GM12892 (cell line): ENCODE results near the gene CDX1.

ENCODE experiments used
- DNase-seq: peaks from one replicate; pipeline ENCODE4 v3.0.0; 2011; ENCODE audit not compliant: insufficient read length
- FAIRE-seq: peaks from 2 replicates; lab custom pipeline; 2011; peaks lifted over from hg19 to GRCh38; lab: Jason Lieb, UNC
- POLR2A ChIP-seq: IDR thresholded peaks from 2 replicates; pipeline ENCODE4 v1.6.1; 2011; ENCODE audit warnings: low read depth, low read length, control low read depth
- POLR2AphosphoS5 ChIP-seq: IDR thresholded peaks from 2 replicates; pipeline ENCODE4 v1.6.1; 2011; ENCODE audit warnings: low read depth, low read length, control low read depth
- TAF1 ChIP-seq: IDR thresholded peaks from 2 replicates; pipeline ENCODE4 v1.6.1; 2011; ENCODE audit warnings: low read depth, mild to moderate bottlenecking, control low read depth, low read length, borderline replicate concordance

CDX1 gene

DNA sequence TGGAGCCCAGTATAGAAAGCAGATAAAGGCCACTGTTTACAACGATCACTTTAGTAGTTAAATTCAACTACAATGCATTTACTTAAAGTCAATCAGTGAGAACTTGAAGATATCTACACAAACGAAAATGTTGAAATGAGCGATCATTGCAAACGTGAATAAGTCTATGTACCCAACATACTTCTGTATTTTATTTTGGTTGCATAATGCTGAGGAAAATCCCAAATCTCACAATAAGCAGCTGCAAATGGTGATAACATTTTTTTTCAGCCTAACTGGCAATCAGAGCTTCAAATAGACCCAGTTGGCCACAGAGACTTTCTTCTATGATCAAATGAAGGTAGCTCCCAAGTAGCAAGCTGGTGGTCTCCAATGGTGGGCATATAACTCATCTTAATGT is 43.0 kb upstream of the CDX1 start:
- TF ChIP-seq POLR2AphosphoS5 (no peak), TAF1 (no peak), POLR2A (no peak)
- FAIRE-seq (no peak), DNase-seq (no peak)

DNA sequence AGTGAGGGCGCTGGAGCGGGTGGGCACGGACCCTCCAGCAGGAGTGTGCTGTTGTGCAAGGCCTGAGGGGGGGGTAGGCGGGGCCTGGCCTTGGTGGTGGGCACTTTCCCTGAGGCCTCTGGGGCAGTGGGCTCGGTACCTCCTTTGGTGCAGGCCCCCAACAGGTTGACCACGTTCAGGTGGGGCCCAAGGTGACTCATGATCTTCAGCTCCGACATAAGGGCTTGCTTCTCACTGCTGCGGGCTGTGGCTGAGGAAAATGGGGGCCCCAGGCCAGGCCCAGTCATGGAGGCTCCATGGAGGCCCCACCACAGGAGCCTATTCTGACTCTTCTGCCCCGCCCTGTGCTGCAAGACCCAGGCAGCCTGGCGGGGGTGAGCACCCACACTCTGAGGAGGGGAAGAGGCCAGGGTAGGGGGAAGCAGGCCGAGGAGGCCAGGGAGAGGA is 42.4 kb upstream of the CDX1 start:
- DNase-seq (no peak), FAIRE-seq (no peak)
- TF ChIP-seq POLR2A (no peak), TAF1 (no peak), POLR2AphosphoS5 (no peak)

DNA sequence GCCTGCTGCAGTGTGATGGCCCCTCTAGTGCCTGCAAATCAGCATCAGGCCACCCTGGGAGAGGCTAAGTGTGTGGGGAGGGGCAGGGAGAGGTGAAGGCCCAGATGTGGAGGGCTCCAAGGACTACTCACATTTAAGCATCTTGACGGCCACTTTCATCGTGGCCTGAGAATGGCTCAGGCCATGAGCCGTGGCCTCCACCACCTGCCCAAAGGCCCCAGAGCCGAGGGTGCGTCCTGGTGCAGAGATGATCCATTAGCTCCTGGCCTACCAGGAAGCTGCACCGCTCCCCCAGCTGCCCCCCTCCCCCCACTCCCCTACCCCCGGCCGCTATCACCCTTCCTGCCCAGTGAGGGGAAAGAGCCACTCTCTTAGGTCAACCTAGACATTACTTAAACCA is 42.0 kb upstream of the CDX1 start:
- DNase-seq (no peak), FAIRE-seq (no peak)
- no peak for TF ChIP-seq POLR2AphosphoS5
- no peak for TF ChIP-seq TAF1

DNA sequence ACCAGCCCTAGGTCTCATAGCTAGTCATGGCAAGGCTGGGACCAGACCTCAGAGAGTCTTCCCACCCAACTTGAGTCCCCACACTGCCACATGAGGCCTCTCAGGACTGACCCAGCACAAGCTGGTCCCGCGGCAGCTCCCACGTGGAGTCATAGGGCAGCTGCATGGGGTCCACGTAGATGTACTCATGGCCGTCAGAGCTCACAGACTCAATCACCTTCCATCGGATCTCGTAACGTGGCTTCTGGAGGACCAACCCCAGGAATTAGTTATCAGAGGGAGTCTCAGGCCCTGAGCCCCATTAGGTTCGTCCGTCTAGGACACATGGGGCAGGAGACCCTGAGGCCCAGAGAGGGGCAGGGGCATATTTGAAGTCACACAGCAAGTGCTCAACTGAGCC is 41.2 kb upstream of the CDX1 start:
- no peak for FAIRE-seq
- no peak for TF ChIP-seq POLR2AphosphoS5
- no peak for TF ChIP-seq POLR2A
- TF ChIP-seq TAF1 = no peak

DNA sequence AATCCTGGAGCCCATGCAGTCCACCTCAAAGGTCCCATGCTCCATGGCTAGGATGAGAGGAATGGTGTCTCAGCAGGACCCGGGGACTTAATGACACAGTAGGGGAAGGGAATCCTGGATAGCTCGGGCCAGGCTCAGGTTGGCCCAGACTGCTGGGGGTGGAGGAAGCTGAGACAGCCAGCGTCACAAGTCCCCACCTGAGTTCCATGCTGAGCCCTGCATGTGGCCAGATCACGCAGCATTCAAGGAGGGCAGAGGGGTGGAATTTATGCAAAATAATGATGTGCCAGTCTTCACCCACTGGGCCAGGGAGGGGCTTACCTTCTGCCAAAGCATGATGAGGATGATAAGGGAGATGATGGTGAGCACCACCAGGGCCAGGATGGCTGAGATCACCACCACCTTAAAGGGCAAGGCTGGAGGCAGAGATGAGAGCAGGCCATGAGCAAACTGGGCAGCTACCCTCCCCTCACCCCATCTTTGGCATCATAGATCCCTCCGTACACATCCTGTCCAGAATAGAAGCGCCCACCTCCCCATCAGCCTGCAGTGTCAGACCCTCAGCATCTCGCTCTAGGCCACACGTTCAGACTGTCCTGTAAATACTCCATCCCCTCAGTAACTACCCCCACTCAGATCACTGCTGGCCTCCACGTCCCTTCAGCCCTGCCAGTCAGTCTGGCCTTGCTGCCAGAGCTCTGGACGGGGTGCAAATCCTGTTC is 40.2 kb upstream of the CDX1 start:
- TF ChIP-seq TAF1 (no peak), POLR2A (no peak), POLR2AphosphoS5 (no peak)
- DNase-seq (no peak), FAIRE-seq (no peak)

More for the DNA sequence above, 41.2 kb upstream of the CDX1 start:
- no peak for DNase-seq

DNA sequence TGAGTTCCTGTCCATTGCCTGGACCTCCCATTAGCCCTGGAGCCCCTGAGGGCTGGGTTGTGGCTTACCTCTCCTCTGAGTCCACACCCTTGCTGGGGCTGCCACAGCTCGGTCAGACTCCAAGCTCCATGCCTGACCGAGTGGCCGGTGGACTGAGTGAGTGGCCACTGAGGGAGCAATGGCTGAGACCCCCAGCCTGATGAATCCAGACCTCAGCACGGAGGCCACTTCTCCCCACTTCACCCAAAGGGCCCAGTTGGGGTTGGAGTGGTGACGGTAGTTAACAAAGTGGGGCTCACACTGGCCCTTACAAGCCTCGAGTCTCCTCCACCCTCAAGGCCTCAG is 39.7 kb upstream of the CDX1 start:
- TF ChIP-seq POLR2A (no peak), POLR2AphosphoS5 (no peak), TAF1 (no peak)
- no peak for DNase-seq
- FAIRE-seq = no peak

DNA sequence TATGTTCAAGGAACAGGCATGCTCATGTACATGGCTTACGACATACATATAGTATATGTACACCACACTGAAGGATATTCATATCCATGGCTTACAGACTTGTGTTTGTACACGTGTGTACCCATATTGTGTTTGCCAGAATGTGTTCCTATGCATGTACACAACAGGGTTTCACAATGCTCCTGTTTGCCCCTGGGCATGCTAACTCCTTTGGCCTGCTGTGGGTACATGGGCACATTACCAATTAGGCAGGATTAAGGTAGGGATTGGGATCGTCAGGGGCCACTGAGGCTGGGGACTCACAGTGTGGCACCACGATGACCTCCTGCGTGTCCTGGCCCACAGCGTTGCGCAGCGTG is 37.1 kb upstream of the CDX1 start:
- TF ChIP-seq POLR2A (no peak), POLR2AphosphoS5 (no peak), TAF1 (no peak)
- DNase-seq = no peak
- FAIRE-seq = no peak

DNA sequence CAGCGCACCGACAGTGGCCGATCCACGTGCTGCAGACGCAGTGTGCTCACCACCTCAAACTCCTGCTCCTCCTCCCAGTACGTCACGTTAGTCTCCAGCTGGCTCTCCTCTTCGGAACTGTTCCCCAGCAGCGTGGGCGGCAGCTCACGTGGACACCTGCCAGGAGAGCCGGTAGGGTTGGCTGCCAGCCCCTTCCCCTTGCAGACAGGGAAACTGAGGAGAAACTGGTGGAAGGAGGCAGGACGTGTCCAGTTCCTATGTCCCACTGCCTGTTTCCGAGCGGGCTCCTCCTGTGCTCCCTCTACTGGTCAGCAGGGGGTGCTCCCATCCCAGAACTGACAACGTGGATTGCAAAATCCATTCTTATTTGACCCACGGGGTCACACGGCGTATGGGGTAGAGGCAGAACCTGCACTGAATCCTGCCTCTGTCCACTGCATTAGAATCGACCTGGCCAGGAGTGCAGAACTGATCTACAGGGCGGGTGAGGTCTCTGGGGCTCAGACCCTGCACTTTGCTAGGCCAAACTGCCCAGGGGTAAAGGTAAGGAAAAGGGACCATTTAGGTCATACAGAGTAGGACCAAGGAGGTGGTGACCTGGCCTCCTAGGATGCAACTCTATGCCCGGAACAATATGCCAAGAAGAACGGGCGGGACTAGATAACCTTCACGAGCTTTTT is 36.6 kb upstream of the CDX1 start:
- TF ChIP-seq TAF1 (no peak), POLR2A (no peak), POLR2AphosphoS5 (no peak)
- FAIRE-seq (peak; percentile 83), DNase-seq (peak; percentile 77)

DNA sequence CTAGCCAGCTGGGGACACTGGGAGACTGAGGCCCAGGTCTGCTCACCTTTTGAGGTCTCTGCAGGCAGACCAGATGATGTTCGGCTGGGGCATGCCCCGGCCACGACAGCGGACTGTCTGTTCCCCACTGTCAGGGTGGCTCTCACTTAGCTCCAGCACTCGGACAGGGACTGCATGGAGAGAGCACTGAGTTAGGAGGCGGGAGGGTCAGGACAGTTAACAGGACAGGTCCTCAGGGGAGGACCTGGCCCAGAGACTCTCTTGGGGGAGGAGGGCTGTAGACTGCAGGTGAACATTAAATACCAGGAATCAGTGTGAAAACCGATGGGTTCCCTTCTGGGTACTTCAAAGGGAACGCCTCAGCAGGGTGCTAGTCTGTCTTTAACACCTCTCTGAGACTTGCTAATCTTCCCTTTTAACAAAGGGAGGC is 36.1 kb upstream of the CDX1 start:
- TF ChIP-seq POLR2A (no peak), POLR2AphosphoS5 (no peak), TAF1 (no peak)
- DNase-seq = no peak
- no peak for FAIRE-seq

DNA sequence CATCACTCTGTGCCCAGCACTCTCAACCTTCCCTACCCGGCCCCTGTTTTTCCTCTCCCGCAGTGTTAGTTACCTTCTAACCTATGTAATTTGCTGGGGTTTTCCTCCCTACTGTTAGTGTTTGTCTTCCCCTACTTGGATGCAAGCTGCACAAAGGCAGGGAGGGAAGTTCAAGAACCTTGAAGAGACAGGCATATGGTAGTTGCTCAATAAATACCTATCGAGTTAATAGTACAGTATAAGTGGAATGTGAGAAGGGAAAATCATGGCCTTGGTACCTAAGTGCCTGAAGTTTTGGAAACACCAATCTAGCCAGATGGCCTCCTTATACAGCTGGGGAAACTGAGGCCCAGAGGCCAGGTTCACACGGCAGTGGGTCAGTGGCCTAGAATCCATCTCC is 35.1 kb upstream of the CDX1 start:
- no peak for DNase-seq
- TF ChIP-seq POLR2A (no peak), POLR2AphosphoS5 (no peak), TAF1 (no peak)
- no peak for FAIRE-seq

DNA sequence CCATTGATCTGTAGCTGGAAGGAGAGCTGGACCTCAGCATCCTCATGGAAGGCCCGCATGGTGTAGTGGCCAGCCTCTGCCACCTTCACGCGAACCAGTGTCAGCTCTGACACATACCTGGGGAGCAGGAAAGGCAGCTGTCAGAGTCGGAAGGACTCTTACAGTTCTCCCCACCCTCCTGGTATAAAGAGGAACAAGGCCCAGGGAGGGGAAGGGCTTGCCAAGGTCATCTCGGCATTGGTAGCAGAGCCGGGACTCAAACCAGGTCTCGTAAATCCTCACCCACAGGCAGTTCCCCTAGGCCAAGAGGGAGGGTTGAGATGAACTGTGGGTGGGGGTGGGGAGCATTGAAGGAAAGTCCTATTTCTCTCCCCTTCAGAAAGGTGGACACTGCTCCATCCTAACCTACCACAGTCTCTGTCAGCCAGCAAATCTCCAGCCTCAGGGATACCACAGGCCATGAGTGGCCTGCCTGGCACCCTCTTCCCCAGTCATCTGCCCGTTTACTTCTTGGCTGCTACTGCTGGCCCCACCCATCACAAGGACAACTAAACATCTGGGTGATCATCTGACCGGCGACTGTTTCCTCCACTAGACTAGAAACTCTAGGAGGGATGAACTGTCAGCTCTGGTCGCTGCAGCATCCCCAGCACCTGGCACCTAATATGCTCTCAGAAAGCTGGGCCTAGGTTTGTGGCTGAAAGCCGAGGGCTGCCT is 34.4 kb upstream of the CDX1 start:
- TF ChIP-seq POLR2AphosphoS5 = no peak
- FAIRE-seq (no peak), DNase-seq (no peak)

DNA sequence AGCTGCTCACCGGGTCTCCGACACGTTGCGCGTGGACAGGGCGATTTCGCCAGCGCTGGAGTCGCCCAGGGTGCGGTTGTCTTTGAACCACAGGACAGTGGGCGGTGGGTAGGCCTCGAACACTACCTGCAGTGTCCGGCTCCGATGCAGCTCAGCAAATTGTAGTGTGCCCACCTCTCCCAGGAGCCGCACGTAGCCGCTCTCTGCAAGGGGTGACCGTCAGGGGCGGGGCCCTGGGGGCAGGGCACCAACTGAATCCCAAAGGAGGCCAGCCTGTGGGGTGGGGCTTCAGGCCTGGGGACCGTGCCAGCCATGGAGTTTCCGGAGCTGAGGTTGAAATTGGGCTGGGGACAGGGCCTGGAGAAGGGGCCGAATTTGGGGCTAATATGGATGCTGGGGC is 33.8 kb upstream of the CDX1 start:
- FAIRE-seq (no peak), DNase-seq (no peak)
- TF ChIP-seq POLR2AphosphoS5 = no peak
- TF ChIP-seq POLR2A = no peak
- no peak for TF ChIP-seq TAF1

DNA sequence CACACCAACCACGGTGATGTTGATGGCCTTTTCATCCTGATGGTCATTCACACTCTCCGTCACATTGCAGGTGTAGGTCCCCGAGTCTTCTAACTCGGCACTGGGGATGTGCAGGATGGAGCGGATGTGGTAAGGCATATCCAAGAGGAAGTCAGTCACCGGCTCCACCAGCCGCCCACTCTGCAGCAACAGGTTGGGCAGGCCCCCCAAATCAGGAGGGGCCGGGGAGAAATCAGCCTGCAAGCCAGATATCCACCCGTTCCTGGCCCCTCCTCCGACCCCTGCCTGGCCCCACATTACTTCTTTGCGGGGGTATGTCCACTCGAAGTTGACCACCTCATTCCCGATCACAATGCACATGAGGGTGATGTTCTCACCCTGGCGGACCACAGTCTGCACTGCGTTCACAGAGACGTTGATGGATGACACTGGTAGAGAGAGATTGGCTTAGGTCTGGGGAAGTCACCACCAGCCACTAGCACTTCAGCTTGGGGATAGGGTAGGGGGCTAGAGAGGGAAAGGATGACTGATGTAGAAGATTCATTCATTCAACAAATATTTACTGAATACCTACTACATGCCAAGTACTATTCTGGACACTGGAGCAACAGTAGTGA is 32.9 kb upstream of the CDX1 start:
- DNase-seq (no peak), FAIRE-seq (no peak)
- TF ChIP-seq POLR2A (no peak), TAF1 (no peak), POLR2AphosphoS5 (no peak)
